Activated CD4-positive, alpha-beta T cell treated with anti-CD3 and anti-CD28 coated beads, Interleukin-2, amount 50 U/mL, for 16 hours (primary cell): ENCODE results near the gene SLC66A2.

Experiments used
- DNase-seq: peaks from one replicate; pipeline ENCODE4 v3.0.0-alpha.2; 2020

Gene SLC66A2

GRCh38 chr18:79917169-79917852, 34.1 kb downstream of the SLC66A2 start:
- DNase-seq = no peak

- DNase-seq = no peak
These were observed 34.8 kb downstream of the SLC66A2 start for GRCh38 chr18:79916546-79917168.

GRCh38 chr18:79916128-79916494, 35.3 kb downstream of the SLC66A2 start:
- DNase-seq = no peak

- no peak for DNase-seq
These were observed 36.0 kb downstream of the SLC66A2 start for GRCh38 chr18:79915161-79916127.

- no peak for DNase-seq
These were observed 36.8 kb downstream of the SLC66A2 start for GRCh38 chr18:79914614-79915160.

GRCh38 chr18:79912994-79913831, 38.2 kb downstream of the SLC66A2 start:
- DNase-seq = no peak

- no peak for DNase-seq
These were observed 39.0 kb downstream of the SLC66A2 start for GRCh38 chr18:79912409-79912991.

GRCh38 chr18:79911344-79912270, 39.8 kb downstream of the SLC66A2 start:
- no peak for DNase-seq

GRCh38 chr18:79910563-79911343, 40.7 kb downstream of the SLC66A2 start:
- DNase-seq = no peak

- DNase-seq = no peak
These were observed 44.7 kb downstream of the SLC66A2 start for GRCh38 chr18:79906706-79907105.

GRCh38 chr18:79905993-79906392, 45.5 kb downstream of the SLC66A2 start:
- DNase-seq = no peak

- DNase-seq = no peak
These were observed 46.0 kb downstream of the SLC66A2 start for GRCh38 chr18:79905389-79905911.

GRCh38 chr18:79904357-79905147, 46.9 kb downstream of the SLC66A2 start:
- DNase-seq = no peak

GRCh38 chr18:79903787-79904356, 47.6 kb downstream of the SLC66A2 start:
- DNase-seq = no peak

GRCh38 chr18:79903071-79903635, 48.3 kb downstream of the SLC66A2 start:
- DNase-seq = no peak

GRCh38 chr18:79902640-79903039, 48.8 kb downstream of the SLC66A2 start:
- DNase-seq = no peak

GRCh38 chr18:79902075-79902474, 49.4 kb downstream of the SLC66A2 start:
- no peak for DNase-seq

- DNase-seq = no peak
These were observed 49.8 kb downstream of the SLC66A2 start for GRCh38 chr18:79901665-79902064.
